GM12865 (cell line): ENCODE results near the gene NUP62.
"Not testable (repeated sequence)": the region's sequence is repeated elsewhere in the genome, so short reads cannot be mapped to it uniquely, and the experiment has no call there.

Experiments
- DNase-seq: peaks from one replicate; pipeline ENCODE4 v3.0.0; 2010; ENCODE audit warnings: low read depth
- H3K4me3 ChIP-seq: 2 replicates; pipeline ENCODE4 v1.5.1; 2011; ENCODE audit warnings: mild to moderate bottlenecking, low read depth, low read length, control low read depth
- TF ChIP-seq, protein P1 (sequence below): IDR thresholded peaks from 2 replicates; pipeline ENCODE4 v1.5.1; 2011; ENCODE audit warnings: low read length, control low read depth, low read depth, inconsistent platforms; ENCODE audit not compliant: insufficient read depth; ENCODE audit errors: missing control alignments

The NUP62 gene

GRCh38 chr19:49930483-49931011, 1.2 kb upstream of the NUP62 start:
- TF ChIP-seq, protein P1, sequence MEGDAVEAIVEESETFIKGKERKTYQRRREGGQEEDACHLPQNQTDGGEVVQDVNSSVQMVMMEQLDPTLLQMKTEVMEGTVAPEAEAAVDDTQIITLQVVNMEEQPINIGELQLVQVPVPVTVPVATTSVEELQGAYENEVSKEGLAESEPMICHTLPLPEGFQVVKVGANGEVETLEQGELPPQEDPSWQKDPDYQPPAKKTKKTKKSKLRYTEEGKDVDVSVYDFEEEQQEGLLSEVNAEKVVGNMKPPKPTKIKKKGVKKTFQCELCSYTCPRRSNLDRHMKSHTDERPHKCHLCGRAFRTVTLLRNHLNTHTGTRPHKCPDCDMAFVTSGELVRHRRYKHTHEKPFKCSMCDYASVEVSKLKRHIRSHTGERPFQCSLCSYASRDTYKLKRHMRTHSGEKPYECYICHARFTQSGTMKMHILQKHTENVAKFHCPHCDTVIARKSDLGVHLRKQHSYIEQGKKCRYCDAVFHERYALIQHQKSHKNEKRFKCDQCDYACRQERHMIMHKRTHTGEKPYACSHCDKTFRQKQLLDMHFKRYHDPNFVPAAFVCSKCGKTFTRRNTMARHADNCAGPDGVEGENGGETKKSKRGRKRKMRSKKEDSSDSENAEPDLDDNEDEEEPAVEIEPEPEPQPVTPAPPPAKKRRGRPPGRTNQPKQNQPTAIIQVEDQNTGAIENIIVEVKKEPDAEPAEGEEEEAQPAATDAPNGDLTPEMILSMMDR, result no peak
- H3K4me3 ChIP-seq, result peak overlapping the region; percentile 82
- no peak for DNase-seq

DNA sequence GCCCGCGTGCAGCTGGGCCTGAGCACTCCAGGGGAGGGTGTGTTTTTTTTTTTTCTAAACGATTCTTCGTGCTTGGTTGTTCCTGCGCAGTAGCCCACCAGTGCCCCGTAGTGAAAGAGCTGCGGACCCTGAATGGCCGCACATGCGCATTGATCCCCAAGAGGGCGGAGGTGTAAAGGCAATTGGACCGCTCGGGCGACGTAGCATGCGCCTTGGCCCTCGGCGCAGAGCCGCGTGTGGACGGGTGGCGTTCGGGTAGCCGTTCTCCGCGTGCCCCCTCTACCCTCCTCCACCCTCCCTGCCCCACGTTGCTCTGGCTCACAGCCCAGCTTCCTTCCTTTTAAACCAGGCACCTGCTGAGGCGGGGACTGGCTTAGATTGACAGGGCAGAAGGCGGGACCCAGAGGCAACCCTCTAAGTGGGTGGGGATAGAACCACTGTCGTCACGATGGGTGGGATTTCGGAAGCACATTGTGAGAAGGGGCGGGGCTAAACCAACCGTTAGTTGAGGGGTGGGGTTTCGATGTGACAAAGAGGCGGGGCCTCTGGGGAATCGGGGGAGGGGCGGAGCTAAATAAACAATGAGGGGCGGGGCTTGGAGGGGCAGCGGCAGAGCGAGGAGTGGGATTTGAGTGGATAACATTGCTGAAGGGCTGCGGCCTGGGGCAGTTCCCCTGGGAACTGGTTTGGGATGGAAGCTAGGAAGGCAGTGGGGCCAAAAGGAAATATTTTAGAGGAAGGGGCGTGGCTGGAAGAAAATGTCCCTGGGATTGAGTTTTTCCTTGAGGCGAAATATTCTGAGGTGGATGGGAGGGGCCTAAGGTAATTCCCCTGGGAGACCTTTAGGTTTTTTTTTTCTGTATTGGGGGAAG, 543 bp upstream of the NUP62 start:
- DNase-seq, result peak; percentile 99
- H3K4me3 ChIP-seq, result peak overlapping the region; percentile 82
- TF ChIP-seq, protein P1, result no peak

DNA sequence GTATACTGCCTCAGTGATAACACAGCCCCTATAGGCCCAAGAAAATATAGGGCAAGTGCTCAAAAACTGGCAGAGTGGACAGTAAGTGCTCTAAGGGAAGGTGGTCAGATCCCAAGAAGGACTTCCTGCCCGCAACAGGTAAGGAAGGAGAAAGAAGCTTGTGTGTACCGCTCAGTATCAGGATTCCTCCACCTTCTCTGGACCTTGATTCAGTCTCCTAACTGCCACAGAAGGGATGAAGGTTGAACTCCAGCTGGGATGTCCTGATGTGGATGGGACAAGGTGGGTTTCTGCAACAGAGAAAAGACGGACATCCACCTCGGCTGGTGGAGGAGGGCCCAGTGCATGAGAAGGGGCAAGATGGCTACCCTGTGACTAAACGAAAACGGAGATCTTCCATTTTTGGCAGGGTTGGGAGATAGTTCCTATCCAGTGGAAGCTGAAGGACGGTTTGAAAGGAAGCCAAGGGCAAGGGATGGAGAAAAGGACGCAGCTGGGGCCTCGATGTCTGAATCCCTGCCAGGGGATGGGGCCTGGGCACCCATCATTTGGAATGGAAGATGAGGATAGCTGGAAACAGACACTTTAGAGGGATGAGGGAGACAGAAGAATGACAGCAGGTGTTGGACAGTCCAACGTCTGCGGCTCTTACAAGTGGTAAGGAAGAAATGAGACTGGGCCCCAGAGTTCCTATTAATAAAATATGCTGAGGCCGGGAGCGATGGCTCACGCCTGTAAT, 1.6 kb downstream of the NUP62 start:
- DNase-seq, result no peak
- H3K4me3 ChIP-seq, result peak overlapping the region; percentile 82

DNA sequence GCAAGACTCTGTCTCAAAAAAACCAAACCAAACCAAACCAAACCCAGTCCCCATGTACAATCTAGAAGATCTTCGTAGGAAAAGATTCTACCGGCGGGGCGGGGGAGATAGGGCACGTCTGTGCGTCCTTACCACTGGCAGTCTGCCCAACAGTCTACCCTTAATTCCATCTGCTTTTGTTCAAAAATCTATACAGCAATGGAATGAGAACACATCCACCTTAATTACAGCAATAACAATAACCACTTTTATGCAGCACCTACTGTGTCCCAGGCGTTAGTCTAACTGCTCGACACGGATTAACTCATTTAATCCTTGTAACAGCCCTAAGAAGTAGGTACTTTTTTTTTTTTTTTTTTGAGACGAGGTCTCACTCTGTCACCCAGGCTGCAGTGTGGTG, 2.8 kb downstream of the NUP62 start:
- DNase-seq, result no peak
- TF ChIP-seq, protein P1, result no peak
- H3K4me3 ChIP-seq, result peak overlapping the region; percentile 82; the same call in 1 of the 2 replicates

More for the DNA sequence above, 1.6 kb downstream of the NUP62 start:
- TF ChIP-seq, protein P1, result no peak

DNA sequence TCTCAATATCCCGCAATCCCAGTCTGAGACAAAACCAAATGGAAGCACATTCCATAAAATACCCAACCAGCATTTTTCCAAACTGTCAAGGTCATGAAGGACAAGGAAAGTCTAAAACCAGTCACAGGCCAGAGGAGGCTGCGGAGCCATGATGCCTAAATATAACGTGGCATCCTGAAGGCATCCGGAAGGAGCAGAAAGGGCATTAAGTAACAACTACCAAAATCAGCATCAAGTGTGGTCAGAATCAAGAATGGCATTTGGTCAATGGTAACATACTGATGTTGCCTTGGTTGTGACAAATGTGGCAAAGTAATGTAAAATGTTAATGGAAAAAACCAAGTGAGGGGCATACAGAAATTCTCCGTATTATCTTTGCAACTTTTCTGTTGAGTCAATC, 3.8 kb downstream of the NUP62 start:
- no peak overlapping the region for H3K4me3 ChIP-seq
- TF ChIP-seq, protein P1, result no peak
- no peak for DNase-seq

DNA sequence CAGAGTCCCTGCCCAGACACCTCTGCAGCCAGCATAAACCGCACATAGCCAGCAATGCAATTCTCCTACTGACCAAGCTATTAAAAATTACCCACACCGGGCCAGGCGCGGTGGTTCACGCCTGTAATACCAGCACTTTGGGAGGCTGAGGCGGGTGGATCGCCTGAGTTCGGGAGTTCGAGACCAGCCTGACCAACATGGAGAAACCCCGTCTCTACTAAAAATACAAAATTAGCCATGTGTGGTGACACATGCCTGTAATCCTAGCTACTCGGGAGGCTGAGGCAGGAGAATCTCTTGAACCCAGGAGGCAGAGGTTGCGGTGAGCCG, 4.5 kb downstream of the NUP62 start:
- not testable (repeated sequence) for H3K4me3 ChIP-seq, DNase-seq

- no peak for DNase-seq
- TF ChIP-seq, protein P1, result no peak
- no peak overlapping the region for H3K4me3 ChIP-seq
Observed at GRCh38 chr19:49924004-49924880, 5.1 kb downstream of the NUP62 start.
